Stromal cell of bone marrow (primary cell): ENCODE results near the gene VWA3A.

Experiments
- DNase-seq: peaks from one replicate; pipeline ENCODE4 v3.0.0-alpha.2; 2012; ENCODE audit warnings: low read depth

Gene VWA3A

GRCh38 chr16:22203091-22203490, 110.8 kb downstream of the VWA3A start:
- no peak for DNase-seq

DNA sequence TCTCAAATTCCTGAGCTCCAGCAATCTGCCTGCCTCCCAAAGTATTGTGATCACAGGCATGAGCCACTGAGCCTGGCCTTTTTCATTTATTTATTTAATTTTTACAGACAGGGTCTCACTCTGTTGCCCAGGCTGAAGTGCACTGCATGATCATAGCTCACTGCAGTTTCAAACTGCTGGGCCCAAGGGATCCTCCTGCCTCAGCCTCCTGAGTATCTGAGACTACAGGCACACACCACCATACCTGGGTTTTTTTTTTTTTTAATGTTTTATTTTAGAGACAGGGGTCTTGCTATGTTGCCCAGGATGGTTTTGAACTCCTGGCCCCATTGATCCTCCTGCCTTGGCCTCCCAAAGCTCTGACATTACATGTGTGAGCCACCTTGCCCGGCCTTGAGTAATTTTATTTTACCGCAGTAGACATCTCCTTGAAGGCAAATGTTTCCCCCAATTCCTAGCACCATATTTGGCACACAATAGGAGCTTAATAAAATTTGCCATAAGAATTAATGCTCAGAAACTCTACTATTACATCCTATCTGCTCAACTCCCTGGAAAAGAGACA, 111.8 kb downstream of the VWA3A start:
- no peak for DNase-seq

GRCh38 chr16:22205577-22206012, 113.3 kb downstream of the VWA3A start:
- DNase-seq = no peak

GRCh38 chr16:22206013-22206841, 113.9 kb downstream of the VWA3A start, which contains the start of gene EEF2K:
EEF2K (plus strand) TSS chr16:22206278; CDS start chr16:22225730, 19,452 bp downstream.
- peak; percentile 89 for DNase-seq
